Measurements from ENCODE around the gene PPM1H.
"Not testable (repeated sequence)": the region's sequence is repeated elsewhere in the genome, so short reads cannot be mapped to it uniquely, and the experiment has no call there.

Gene PPM1H

GRCh38 chr12:62686938-62687337, 248.0 kb downstream of the PPM1H start:
- DNase-seq (ENCODE audit: low read depth in 2 of 2), result no peak

- no peak for DNase-seq (ENCODE audit: low read depth in 2 of 2)
These were observed 250.2 kb downstream of the PPM1H start for GRCh38 chr12:62684570-62685295.

- no peak for DNase-seq (ENCODE audit: low read depth in 2 of 2)
These were observed 251.0 kb downstream of the PPM1H start for GRCh38 chr12:62683776-62684569.

- DNase-seq (ENCODE audit: low read depth in 2 of 2), result no peak
These were observed 253.6 kb downstream of the PPM1H start for GRCh38 chr12:62681306-62681705.

- DNase-seq (ENCODE audit: low read depth in 2 of 2), result no peak
These were observed 255.3 kb downstream of the PPM1H start for GRCh38 chr12:62679608-62680007.

- DNase-seq (ENCODE audit: low read depth in 2 of 2), result no peak
These were observed 257.6 kb downstream of the PPM1H start for GRCh38 chr12:62677355-62677754.

- no peak for DNase-seq (ENCODE audit: low read depth in 2 of 2)
These were observed 258.2 kb downstream of the PPM1H start for GRCh38 chr12:62676521-62677307.

- DNase-seq (ENCODE audit: low read depth in 2 of 2), result no peak
These were observed 261.7 kb downstream of the PPM1H start for GRCh38 chr12:62673028-62673815.

- no peak for DNase-seq (ENCODE audit: low read depth in 2 of 2)
These were observed 263.8 kb downstream of the PPM1H start for GRCh38 chr12:62670986-62671720.

GRCh38 chr12:62668782-62669181, 266.2 kb downstream of the PPM1H start:
- no peak for DNase-seq (ENCODE audit: low read depth in 2 of 2)

- DNase-seq (ENCODE audit: low read depth in 2 of 2), result not testable (repeated sequence)
These were observed 270.0 kb downstream of the PPM1H start for GRCh38 chr12:62664951-62665350.

GRCh38 chr12:62660756-62661155, 274.2 kb downstream of the PPM1H start:
- DNase-seq (ENCODE audit: low read depth in 2 of 2), result no peak

GRCh38 chr12:62659453-62660295, 275.3 kb downstream of the PPM1H start:
- DNase-seq (ENCODE audit: low read depth in 2 of 2), result no peak

- no peak for DNase-seq (ENCODE audit: low read depth in 2 of 2)
These were observed 276.0 kb downstream of the PPM1H start for GRCh38 chr12:62658910-62659309.

- DNase-seq (ENCODE audit: low read depth in 2 of 2), result no peak
These were observed 277.7 kb downstream of the PPM1H start for GRCh38 chr12:62657363-62657632.

- DNase-seq (ENCODE audit: low read depth in 2 of 2), result no peak
These were observed 278.2 kb downstream of the PPM1H start for GRCh38 chr12:62656591-62657362.

GRCh38 chr12:62655666-62656151, 279.2 kb downstream of the PPM1H start:
- DNase-seq (ENCODE audit: low read depth in 2 of 2), result no peak

- no peak for DNase-seq (ENCODE audit: low read depth in 2 of 2)
These were observed 280.4 kb downstream of the PPM1H start for GRCh38 chr12:62654326-62655241.

Data from stimulated activated CD4-positive, alpha-beta T cell treated with anti-CD3 and anti-CD28 coated beads, Interleukin-4, amount 100 ng/mL, for 48 hours (primary cell).